ENCODE results near the gene ADAMTSL2.

GRCh38 chr9:133512253-133513213 lies 22.0 kb upstream of the ADAMTSL2 start:
- TF ChIP-seq POLR2AphosphoS5 (IDR thresholded peaks at IDR 0.05; ENCODE audit: borderline replicate concordance, low read depth, low read length) (no peak), EZH2 (IDR thresholded peaks at IDR 0.05) (no peak), FOXP2 (optimal IDR thresholded peaks at IDR 0.05; ENCODE audit: control extremely low read depth, extremely low read length, insufficient read depth) (no peak)
